ENCODE data around the gene HEATR1.

The HEATR1 gene

DNA sequence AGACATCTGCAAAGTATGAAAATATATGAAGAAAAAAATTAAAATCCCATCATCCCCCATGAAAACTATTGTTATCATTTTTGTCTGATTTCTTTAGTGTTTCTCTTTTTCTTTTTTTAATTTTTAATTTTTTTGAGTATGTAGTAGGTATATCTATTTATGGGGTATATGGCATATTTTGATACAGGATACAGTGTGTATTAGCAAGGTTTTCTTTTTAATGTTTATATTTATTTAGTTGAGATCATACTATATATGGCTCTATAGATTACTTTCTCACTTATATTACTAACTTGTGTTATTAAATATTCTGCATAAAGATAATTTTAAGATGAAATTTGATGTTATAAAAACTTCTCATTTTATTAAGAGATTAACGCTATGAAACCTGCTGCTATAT, 69.1 kb downstream of the HEATR1 start:
- no peak for DNase-seq

DNA sequence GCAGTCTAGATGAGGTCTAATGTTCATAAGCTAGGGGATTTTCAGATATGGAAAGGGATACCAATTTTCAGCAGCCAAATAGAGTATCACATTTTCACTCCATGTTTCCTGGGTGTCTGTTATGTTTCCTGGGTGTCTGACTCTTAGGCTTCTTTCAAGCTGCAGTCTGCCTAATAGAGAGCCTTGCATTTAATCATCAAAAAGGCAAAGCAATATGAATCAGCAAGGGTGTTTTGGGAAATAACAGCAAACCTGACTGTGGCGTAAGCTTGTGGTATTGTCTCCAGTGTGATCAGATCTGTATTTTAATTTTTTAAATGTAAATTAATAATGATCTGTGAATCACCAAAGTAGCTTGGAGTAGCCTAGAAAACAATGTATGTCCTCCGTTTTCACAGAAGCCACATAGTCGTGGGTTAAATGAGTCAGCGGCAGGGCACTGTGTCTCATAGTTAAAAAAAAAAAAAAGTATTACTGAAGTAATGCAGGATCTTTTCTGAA, 70.1 kb downstream of the HEATR1 start:
- peak; percentile 70 for DNase-seq

DNA sequence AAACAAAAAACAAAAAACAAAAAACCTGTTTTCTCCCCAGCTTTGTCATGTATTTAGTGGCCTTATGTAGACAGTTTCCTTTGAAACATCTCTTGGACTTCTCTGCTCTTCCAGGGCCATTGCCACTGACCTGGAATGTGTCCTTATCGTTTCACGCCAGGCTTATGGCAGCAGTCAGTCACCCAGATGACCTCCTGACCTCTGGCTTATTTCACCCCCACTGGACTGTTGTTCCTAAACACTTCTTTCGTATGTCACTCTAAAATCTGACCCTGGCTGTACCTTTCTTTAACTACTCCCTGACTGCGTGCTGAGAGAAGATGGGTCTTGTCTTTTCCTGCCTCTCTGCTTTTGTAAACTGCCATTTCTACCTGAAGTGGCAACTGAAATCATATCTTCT, 71.5 kb downstream of the HEATR1 start:
- DNase-seq, result no peak

DNA sequence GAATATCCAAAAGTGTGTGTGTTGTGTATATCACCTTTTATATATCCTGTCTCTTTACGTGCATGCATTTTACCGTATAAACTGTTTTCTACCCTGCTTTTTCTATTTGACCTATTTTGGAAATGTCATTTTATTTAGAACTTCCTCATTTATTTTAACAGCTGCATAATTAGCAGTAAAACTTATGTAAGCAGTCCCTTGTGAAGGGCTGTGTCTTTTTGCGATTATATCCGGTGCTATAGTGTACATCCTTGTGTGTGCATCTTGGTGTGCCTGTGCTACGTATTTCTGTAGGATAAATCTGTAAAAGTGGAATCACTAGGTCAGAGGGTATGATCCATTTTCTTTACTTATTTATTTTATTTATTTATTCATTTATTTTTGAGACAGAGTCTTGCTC, 73.4 kb downstream of the HEATR1 start:
- DNase-seq, result no peak

DNA sequence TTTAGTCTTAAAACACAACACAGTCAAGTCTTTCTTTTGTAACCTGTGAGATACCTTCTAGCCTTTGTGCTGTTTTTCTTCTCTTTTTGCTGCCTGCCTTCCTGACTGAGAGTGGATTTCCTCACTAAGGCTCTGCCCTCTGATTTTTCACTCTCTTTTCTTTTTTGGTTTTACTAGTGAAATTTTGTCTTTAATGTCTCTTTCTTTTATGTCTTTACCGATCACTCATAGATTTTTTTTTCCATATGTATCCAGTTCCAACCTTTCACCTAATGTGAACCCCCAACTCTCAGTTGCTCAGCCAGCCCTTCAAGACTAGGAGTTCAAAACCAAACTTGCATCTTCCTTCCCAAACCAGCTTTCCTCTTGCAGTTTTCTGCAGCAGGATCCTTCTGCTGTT, 74.0 kb downstream of the HEATR1 start:
- no peak for DNase-seq

DNA sequence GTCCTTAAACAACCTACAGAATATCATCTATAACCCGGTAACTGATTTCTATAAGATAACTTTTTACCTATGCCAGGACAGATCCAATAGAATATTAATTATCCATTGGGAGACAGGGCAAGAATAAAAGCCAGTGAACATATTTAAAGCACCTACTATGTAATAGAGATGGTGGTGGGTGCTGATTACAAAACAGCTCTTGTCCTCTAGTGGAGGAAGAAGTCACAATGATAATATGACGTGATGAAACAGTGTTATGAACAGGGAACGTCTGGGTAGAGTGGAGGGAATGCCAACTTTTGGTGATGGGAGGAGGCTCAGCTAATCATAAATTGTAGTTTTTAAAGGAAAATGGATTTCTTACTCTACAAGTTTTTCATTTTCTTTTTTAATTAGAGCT, 78.2 kb downstream of the HEATR1 start:
- no peak for DNase-seq

DNA sequence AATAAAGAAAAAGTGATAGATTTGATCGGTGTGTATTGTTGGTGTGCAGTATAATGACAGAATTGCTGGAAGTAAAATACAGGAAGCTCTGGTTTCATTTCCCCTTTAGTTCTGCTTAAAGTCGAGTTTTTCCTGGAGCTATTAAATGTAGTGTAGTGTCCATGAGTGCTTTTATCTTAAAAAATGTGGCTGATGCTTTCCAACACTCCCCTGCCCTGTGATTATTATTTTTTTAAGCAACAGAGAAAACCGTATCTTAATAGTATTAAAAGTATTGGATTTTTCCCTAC, 79.5 kb downstream of the HEATR1 start:
- no peak for DNase-seq

DNA sequence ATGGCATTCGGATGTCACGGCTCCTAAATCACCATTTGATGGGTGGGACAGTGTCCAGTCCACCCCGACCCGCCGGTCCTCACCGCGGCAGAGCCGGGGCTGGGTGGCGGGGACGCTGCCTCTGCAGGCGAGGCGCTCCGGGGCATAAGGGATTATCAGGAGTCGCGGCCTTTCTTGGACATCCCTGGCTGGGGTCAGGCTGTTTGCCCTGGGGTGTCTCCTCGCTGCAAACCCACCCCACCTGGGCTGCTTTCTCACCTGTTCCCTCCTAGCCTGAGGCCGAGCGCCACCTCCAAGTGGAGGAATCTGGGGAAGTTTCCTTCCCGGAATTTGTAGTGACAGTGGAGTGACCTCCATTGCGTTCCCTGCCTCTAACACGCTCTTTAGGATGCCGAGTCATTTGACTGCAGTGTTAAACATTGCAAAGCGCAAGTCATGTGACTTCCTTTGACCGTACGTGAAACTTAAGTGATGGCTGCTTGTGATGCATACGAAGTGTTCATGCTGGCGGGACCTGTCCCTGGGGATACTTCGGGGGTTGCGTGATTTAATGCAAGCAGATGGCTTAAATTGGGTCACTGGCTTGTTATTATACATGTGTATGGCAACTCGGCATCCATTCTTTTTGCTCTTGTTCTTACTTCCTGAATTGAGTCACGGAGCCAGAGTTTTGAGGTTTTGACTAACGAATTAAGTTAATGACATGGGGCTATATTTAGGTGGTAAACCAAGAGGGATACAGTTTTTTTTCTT, 80.0 kb downstream of the HEATR1 start:
- peak; percentile 70 for DNase-seq

DNA sequence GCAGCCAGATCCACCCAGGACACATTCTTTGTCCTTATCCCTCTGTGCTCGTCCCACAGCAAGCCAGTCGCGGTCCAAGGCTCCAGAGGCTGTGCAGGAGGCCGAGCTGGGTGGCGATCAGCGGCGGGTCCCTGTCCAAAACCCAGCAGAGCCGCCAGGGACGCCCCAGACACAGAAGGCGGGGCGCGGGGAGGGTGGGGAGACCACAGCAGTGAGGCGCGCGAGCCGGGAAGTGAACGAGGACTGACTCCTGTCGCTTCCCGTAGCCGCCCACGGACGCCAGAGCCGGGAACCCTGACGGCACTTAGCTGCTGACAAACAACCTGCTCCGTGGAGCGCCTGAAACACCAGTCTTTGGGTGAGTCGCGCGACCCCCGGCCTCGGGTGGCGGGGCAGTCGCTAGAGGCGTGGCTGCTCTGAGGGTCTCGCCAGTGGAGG, 80.6 kb downstream of the HEATR1 start, which contains the start of gene LGALS8:
TSS of gene LGALS8 (plus strand) at position 279 of the 438 bp plus-strand sequence. CDS start 2,089 bp downstream, outside the sequence.
- peak; percentile 73 for DNase-seq

DNA sequence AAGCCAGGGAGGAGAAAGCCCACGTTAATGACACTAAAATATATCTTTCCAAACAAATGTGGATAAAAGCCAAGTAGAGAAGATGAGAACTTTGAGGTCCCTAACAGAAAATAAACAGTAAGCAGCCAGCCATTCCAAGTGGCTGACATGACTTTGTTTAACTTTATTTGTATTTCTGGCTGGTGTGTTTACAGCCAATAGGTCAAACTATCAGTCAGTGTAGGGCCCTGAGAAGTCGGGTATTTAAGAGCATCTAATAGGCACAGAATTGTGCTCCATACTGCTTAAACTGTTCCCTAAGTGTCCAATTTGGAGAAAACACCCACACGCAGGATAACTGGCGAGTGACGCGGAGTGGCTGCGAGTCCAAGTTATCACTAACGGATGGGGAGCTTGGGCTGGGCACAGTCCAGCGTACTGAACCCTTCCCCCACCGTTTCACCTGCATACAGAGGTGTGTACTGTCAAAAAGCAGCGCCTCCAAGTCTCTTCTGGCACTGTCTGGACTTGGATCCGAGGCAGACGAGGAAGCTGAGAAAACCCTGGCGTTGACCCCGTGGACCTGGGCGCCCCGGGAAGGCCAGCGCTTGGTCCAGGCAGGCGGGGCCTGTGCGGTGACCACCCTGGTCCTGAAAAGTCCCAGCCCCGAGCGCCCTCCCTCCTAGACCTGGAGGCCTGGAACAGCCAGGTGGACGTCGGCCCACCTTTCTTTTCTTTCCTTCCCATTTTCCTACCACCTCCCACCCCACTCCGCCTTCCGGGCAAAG, 81.2 kb downstream of the HEATR1 start:
- no peak for DNase-seq

DNA sequence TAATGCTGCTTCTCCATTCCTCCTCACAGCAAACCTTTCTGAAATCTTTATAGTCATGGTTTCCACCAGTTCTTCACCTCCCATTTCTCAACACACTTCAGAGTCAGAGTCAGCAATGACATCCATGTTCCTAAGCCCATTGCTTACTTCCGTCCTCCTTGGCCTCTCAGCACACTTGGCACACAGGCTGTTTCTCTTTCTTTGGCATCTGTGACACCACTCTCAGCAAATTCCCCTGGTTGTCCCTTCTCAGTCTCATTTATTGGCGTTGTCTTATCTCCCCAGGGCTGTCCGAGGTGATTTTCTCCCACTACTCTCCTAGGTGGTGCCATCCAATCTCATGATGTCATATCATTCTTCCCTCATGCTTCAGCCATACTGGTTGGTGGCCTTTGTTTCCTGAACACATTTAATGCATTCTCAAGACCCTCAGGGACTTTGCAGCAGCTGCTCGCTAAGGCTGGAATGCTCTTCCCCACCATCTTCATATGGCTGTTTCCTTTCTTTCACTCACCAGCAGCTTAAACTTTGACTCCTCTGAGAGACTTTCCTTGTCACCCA, 83.8 kb downstream of the HEATR1 start:
- no peak for DNase-seq

DNA sequence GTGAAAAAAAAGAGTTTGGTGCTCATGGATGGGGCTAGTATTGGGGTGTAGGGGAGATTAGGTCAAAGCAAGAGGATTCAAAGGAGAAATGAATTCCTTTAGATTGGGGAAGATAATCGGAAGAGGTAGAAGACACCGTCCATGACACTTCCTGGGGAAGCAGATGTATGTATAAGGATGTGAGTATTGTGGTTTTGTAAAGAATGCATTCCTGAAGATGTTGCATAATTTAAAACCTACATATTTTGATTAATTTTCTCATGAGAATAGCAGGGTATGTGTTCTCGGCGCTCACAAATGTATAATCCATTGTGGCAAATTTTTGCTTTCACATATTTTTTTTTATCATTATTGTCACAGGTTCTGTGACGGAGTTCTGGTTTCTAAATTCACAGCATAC, 86.0 kb downstream of the HEATR1 start:
- DNase-seq, result no peak

DNA sequence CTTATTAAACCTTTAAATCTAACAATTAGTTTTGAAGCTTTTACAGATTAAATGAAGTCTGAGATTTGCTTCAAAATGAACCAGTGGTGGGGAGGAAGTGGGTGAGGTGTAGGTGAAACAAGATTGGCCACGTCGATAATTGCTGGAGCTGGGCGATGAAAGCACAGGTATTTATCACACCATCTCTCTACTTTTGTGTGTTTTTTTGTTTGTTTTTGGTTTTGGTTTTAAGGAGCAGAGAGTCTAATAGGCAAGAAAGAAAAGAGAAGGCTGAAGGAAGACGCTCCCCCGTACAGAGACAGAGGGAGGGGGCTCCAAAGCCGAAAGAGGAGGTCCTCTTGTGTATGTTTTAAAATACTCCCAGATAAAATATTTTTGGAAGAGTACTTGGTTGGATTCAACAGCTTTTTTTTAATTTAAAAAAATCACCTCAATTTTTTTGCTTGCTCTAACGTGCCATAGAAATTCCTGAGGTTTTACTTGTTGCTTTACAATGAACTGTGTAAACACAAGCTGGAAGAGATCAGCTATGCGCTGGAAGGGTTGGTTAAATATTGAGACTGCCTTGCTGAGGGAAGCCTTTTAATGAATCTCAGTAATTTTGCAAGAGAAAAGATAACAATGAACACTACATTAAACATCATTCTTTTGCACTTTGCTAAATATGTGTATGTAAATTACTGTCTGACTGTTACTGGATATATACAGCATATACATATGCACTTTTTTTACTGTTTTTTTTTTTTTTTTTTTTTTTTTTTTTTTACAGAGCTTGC, 87.2 kb downstream of the HEATR1 start:
- peak; percentile 36 for DNase-seq

DNA sequence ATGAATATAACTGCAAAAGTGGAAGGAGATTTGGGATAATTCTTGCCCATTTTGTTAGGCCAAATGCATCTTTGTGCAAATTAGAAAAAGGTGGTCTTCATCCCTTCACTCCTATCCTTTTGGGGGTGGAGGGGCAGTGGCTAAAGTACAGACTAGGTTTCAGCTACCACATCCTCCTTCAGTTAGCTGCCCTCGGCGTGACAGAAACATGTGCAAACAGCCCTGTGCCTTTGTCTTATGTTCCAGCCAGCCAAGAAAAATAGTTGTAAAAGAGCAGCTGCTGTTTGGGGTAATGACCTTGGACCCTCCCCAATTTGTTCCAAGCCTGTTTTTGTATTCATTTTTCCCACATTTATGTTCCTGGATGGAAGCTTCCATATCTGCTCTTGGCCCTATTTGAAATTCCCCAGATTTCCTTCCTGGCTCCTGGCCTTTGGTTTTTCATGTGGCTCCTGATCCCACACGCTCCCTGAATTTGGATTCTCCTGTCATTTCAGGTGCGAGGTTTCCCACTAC, 88.8 kb downstream of the HEATR1 start:
- DNase-seq, result no peak

DNA sequence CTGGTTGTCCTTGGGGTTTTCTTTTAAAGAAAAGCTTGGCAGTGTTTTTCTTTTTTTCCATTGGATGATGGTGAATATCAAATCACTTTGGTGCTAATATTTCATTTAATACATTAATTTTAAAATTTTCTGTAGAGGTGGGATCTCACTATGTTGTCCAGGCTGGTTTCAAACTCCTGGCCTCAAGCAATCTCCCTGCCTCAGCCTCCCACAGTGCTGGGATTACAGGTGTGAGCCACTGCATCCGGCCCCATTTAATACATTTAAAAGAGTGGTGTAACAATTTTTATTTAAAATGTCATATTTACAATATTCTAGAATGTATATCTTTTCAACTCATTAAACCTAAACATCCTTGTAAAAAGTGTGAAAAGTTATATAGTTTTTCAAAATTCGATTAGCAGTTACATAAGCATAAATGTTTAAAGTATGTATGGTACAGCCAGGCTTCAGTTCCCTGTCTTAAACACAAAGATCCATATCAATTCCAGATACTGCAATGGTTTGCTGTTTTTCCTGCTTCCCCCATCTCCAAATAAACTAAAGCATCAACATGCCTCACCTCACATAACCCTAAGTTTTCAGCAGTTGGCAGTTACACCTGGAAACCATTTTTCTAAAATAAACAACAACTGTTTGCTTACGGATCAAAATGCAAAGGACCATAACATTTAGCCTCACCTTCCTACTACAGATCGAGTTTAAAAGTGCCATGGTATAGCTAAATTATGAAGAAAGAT, 89.4 kb downstream of the HEATR1 start:
- DNase-seq, result no peak

DNA sequence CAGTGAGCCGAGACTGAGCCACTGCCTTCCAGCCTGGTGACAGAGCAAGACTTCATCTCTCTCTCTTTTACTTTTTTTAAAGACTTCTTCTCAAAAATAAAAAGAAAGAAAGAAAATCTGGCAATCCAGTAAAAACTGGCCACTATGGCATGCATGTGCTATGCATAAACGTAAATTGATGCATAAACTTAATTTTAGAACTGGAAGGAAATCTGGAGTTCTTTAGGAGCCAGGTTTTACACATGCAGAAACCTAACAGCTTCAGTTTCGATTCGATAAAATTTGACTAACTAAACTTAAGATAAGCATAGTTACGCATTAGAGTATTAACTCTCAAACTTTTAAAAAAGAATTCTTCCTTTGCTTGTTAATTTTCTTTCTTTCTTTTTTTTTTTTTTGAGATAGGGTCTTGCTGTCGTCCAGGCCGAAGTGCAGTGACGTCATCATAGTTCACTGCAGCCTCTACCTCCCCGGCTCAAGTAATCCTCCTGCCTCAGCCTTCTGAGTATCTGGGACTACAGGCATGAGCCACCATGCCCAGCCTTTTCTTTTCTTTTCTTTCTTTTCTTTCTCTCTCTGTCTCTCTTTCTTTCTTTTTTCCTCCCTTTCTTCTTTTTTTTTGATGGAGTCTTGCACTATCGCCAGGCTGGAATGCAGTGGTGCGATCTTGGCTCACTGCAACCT, 92.4 kb downstream of the HEATR1 start:
- DNase-seq, result no peak

DNA sequence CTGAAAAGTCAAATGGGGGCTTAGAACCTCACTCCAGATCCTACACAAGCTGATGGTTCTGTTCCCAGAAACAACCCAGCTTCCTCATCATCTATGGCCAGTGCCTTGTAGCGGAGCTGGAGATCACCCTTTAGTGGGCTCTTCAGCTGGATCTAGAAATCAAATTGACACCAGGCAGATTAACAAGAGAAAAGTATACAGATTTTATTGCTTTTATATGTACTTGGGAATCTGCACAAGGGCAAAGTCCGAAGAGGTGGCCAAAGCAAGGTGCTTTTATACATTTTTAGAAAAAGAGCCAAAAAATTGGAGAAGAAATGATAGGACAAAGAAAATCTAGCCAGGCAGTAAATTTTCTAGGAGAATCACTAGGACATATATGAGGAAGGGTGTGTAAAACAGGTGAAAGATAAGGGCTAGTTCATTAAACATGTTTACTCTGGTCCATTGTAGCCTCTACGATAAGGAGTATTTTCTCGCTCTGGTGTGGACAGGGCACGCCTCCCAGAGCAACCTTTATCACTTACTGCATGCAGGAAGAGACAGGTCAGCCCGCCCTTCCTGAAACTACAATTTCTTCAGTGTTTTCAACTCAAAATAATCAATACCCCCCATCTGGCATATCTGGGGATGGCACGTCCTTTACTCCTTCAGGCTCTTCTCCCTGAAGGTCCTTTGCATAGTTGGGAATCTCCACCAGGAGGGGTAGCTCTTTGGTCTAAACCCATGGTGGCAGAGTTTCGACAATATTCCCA, 94.5 kb downstream of the HEATR1 start:
- DNase-seq, result no peak

DNA sequence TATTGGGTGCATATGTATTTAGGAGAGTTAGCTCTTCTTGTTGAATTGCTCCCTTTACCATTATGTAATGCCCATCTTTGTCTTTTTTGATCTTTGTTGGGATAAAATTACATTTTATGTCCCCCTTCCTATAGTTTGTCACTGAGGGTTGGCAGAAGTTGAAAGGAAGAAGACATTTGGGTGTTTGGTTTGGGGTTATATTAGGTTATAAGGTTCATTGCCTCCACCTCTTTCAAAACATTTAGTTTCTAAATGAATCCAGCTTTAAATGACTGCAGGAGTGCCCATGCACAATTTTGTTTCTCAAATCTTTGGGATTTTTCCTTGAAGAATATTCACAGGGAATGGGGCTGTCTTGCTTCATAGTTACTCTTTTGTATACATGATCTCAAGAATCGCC, 95.1 kb downstream of the HEATR1 start:
- no peak for DNase-seq

DNA sequence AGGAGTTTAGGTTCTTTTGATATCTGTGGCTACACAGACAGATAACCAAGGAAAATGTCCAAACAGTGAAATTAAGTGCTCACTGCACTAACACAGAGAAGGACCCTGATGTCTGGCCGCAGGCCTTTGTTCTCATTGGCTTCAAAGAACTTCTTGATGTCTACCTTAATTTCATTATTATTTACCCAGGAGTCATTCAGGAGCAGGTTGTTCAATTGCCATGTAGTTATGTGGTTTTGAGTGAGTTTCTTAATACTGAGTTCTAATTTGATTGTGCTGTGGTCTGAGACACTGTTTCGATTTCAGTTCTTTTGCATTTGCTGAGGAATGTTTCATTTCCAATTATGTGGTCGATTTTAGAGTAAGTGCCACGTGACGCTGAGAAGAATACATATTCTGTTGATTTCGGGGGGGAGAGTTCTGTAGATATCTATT, 95.7 kb downstream of the HEATR1 start:
- no peak for DNase-seq

DNA sequence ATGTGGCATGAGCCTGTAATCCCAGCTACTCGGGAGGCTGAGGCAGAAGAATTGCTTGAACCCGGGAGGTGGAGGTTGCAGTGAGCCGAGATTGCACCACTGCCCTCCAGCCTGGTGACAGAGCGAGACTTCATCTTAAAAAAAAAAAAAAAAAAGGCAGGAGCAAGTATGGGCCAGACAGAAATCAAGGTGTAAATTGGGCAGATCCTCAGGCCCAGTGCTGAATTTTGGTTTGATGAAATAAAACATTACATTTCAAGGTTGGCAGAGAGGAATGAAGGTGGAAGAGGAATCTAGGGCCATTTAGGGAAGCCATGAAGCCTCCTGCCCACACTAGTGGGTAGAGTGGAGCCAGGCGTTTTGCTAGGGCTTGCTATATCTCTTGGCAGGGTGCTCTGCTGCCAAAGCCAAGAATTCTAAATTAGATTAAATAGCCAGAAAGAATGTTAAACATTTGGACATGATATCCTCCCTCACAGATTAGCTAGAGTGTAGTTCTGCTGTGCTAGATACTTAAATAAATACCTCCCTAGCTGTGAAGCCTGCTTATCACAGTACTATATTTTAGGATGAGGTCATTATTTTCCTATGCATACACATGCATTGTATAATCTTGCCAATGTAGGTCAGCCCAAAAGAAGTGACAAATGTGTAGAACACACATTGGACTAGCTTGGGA, 97.2 kb downstream of the HEATR1 start:
- no peak for DNase-seq
